ENCODE results near the gene PXDN. TPM values are rescaled to one million over a fixed set of nuclear protein-coding genes. Genes with fewer than 3 reads are reported as not detected.

Gene PXDN
- total and polyA plus RNA-seq, 10 of the 15 experiments (the other 5 are each of a cell fraction or from before 2014, with no cell fraction given) = 0.12 to 0.69 (median 0.23) TPM; not detected in 5

GRCh38 chr2:1672738-1673137 lies 71.6 kb downstream of the PXDN start:
- RAD21 ChIA-PET (ENCODE audit: unreplicated experiment) = interaction anchor here (0.6 kb wide), 1 partner anchor 430 kb away, joined by 3 read pairs; no protein-coding TSS in a partner anchor
- WGBS (ENCODE audit: insufficient coverage, insufficient replicate concordance, low lambda C conversion rate, missing lambda C conversion rate) = 20% methylated on average over 5 of the region's 5 CpGs

More at GRCh38 chr2:1672738-1673137, 71.6 kb downstream of the PXDN start:
- in situ Hi-C loops (cut with MboI) (no loop called here), intact Hi-C loops (cut with micrococcal nuclease; ENCODE audit: unreplicated experiment) (no loop called here)
- TF ChIP-seq, protein P1, sequence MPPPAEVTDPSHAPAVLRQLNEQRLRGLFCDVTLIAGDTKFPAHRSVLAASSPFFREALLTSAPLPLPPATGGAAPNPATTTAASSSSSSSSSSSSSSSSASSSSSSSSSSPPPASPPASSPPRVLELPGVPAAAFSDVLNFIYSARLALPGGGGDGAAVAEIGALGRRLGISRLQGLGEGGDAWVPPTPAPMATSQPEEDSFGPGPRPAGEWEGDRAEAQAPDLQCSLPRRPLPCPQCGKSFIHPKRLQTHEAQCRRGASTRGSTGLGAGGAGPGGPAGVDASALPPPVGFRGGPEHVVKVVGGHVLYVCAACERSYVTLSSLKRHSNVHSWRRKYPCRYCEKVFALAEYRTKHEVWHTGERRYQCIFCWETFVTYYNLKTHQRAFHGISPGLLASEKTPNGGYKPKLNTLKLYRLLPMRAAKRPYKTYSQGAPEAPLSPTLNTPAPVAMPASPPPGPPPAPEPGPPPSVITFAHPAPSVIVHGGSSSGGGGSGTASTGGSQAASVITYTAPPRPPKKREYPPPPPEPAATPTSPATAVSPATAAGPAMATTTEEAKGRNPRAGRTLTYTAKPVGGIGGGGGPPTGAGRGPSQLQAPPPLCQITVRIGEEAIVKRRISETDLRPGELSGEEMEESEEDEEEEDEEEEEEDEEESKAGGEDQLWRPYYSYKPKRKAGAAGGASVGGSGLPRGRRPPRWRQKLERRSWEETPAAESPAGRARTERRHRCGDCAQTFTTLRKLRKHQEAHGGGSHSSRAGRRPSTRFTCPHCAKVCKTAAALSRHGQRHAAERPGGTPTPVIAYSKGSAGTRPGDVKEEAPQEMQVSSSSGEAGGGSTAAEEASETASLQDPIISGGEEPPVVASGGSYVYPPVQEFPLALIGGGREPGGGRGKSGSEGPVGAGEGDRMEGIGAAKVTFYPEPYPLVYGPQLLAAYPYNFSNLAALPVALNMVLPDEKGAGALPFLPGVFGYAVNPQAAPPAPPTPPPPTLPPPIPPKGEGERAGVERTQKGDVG (CRISPR knock-in tag; IDR thresholded peaks at IDR 0.05) = no peak
- no peak for TF ChIP-seq NFYB (IDR thresholded peaks at IDR 0.05; ENCODE audit: insufficient read depth, low read depth, low read length)
- TF ChIP-seq PAX5 (IDR thresholded peaks at IDR 0.05; ENCODE audit: borderline replicate concordance, low read depth, low read length) = no peak
- no peak for TF ChIP-seq ZSCAN29 (IDR thresholded peaks at IDR 0.05)
- TF ChIP-seq SIX5 (IDR thresholded peaks at IDR 0.05; ENCODE audit: low read depth, low read length, severe bottlenecking) = no peak
- no peak for TF ChIP-seq TCF12 (IDR thresholded peaks at IDR 0.05; ENCODE audit: low read depth, low read length)
- TF ChIP-seq, protein P2, sequence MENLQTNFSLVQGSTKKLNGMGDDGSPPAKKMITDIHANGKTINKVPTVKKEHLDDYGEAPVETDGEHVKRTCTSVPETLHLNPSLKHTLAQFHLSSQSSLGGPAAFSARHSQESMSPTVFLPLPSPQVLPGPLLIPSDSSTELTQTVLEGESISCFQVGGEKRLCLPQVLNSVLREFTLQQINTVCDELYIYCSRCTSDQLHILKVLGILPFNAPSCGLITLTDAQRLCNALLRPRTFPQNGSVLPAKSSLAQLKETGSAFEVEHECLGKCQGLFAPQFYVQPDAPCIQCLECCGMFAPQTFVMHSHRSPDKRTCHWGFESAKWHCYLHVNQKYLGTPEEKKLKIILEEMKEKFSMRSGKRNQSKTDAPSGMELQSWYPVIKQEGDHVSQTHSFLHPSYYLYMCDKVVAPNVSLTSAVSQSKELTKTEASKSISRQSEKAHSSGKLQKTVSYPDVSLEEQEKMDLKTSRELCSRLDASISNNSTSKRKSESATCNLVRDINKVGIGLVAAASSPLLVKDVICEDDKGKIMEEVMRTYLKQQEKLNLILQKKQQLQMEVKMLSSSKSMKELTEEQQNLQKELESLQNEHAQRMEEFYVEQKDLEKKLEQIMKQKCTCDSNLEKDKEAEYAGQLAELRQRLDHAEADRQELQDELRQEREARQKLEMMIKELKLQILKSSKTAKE (IDR thresholded peaks at IDR 0.05; ENCODE audit: low read depth, poor library complexity, severe bottlenecking) = no peak
- TF ChIP-seq SMARCA5 (IDR thresholded peaks at IDR 0.05) = no peak
- TF ChIP-seq KAT2A (conservative IDR thresholded peaks at IDR 0.05; ENCODE audit: control insufficient read depth, low read depth, low read length) = no peak
- no peak for TF ChIP-seq ZNF622 (IDR thresholded peaks at IDR 0.05)
- TF ChIP-seq CUX1 (IDR thresholded peaks at IDR 0.05; ENCODE audit: insufficient replicate concordance, low read depth, low read length) = no peak
- TF ChIP-seq ZNF24 (IDR thresholded peaks at IDR 0.05) = no peak
- TF ChIP-seq HDAC2 (IDR thresholded peaks at IDR 0.05) = no peak
- no peak for TF ChIP-seq LARP7 (IDR thresholded peaks at IDR 0.05)
- BruUV-seq (replicated peaks) = no TSS peak
- H3K36me3 ChIP-seq (ENCODE audit: control insufficient read depth in 2 of 2, insufficient read depth in 2 of 2, low read length in 1 of 2) = no peaks in the 10 kb centered on the region
- ChIA-PET POLR2A (no interaction called here), SMC1A (ENCODE audit: uncharacterized antibody, unreplicated experiment) (no interaction called here), CTCF (no interaction called here)
- H3K9ac ChIP-seq (ENCODE audit: control insufficient read depth, insufficient read depth, low read length) = no peak overlapping the region
- ATAC-seq = no peak
- H3K9me3 ChIP-seq (replicated peaks; ENCODE audit: control insufficient read depth, insufficient read depth, low read length) = no peaks in the 10 kb centered on the region; the same call in 2 of the 3 replicates
- H2AFZ ChIP-seq (ENCODE audit: control insufficient read depth, low read depth, low read length) = no peak overlapping the region
- no peak for DNase-seq (ENCODE audit: low read depth, low spot score)
- H3K27me3 ChIP-seq (replicated peaks in 1 of 2; ENCODE audit: control insufficient read depth in 2 of 2, insufficient read depth in 2 of 2, low read length in 1 of 2) = no peaks in the 10 kb centered on the region
- no peak overlapping the region for H3K27ac ChIP-seq (ENCODE audit: control insufficient read depth, insufficient read depth)
- no peak overlapping the region for H3K4me2 ChIP-seq (ENCODE audit: control insufficient read depth, insufficient read depth)
- no peaks in the 10 kb centered on the region for H3K4me1 ChIP-seq (ENCODE audit: control insufficient read depth, insufficient read depth, low read length)
- H3K4me3 ChIP-seq = no peak overlapping the region
- H4K20me1 ChIP-seq (ENCODE audit: control insufficient read depth, insufficient read depth) = no peaks in the 10 kb centered on the region
- no peak for FAIRE-seq
- H3K79me2 ChIP-seq (ENCODE audit: control insufficient read depth, insufficient read depth, low read length) = no peaks in the 10 kb centered on the region

All from GM12878 (cell line).